ENCODE data around the gene PANX3.
"Not testable (repeated sequence)": the region's sequence is repeated elsewhere in the genome, so short reads cannot be mapped to it uniquely, and the experiment has no call there.

PANX3 gene, protein sequence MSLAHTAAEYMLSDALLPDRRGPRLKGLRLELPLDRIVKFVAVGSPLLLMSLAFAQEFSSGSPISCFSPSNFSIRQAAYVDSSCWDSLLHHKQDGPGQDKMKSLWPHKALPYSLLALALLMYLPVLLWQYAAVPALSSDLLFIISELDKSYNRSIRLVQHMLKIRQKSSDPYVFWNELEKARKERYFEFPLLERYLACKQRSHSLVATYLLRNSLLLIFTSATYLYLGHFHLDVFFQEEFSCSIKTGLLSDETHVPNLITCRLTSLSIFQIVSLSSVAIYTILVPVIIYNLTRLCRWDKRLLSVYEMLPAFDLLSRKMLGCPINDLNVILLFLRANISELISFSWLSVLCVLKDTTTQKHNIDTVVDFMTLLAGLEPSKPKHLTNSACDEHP

GRCh38 chr11:124611064-124611463, at the start of gene PANX3:
TSS of gene PANX3 (plus strand) at chr11:124611428. CDS start at chr11:124611557, 129 bp downstream.
- peak; percentile 60 for DNase-seq

DNA sequence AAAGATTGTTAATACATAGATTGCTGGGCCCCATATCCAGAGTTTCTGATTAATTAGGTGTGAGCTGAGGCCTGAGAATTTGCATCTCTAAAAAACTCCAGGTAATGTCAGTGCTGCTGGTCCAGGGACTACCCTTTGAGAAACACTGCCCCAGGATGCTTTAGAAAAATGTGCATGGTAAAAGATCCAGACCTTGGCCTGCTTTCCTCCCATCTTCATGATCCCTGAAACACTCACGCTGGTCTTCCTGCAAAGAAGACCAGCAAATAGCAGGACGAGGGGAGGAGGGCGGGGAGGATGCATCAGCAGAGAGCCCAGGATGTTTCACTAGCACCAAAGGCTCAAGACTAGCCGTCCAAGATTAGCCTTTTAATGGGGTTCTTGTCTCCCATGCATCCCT, 41.5 kb upstream of the PANX3 start, which contains the start of gene OR8A1:
OR8A1 (plus strand) TSS at position 301 of the 400 bp plus-strand sequence. CDS start 123 bp downstream, outside the sequence.
- DNase-seq, result no peak

- DNase-seq, result no peak
Measured at GRCh38 chr11:124570160-124570559, 41.1 kb upstream of the PANX3 start.

GRCh38 chr11:124577716-124578427, 33.4 kb upstream of the PANX3 start:
- DNase-seq, result peak; percentile 45

GRCh38 chr11:124578761-124579160, 32.5 kb upstream of the PANX3 start:
- no peak for DNase-seq

DNA sequence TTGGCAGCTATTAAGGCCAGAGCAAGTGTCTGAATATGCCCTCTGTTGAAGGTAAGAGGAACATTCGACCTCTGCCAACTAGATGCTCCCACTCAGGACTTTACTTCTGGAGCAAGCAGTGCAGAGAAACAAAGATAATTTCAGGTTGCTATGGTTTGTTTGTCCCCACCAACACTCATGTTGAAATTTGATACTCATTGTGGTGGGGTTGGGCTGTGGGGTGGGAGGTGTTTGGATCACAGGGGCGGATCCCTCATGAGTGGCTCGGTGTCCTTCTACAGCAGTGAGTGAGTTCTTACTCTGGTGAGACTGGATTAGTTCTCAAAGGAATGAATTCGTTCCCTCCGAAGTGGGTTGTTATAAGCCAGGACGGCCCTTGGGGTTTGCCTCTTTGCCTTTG, 29.4 kb upstream of the PANX3 start:
- DNase-seq, result no peak

GRCh38 chr11:124582565-124582964, 28.7 kb upstream of the PANX3 start:
- DNase-seq, result no peak

GRCh38 chr11:124583781-124584180, 27.4 kb upstream of the PANX3 start:
- DNase-seq, result no peak

DNA sequence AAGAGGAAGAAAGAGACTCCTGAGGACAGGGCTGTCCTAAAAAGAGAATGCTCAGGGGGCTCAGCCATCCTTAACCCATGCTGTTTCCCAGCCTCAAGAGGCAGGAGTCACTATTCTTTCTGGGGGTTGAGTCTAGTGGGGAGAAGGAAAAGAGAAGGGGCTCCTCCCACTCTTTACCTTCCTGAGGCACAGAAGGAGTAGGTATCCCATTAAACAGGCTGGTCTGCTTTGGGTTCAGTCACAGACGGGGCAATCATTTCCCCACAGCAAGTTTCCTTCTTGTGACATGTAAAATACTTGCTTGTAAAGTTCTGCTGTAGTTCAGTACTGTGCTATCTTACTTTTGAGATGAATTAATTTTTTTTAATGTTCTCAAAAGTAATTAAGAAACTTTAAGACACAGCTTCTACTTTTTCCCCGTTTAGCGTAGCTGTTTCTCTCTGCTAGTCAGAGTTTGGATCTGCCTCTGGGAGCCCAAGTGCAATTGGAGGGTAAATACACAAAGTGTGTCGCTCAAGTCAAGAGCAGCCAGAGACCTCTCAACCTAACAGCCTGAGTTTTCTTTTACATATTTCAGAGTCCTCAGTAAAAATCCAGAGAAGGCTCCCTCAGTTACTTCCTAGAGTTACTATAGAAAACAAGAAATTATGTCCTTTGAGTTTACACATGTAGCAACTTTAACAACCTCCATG, 26.4 kb upstream of the PANX3 start:
- no peak for DNase-seq

GRCh38 chr11:124586238-124586860, 24.9 kb upstream of the PANX3 start:
- peak; percentile 42 for DNase-seq

- DNase-seq, result no peak
Measured at GRCh38 chr11:124591430-124591829, 19.8 kb upstream of the PANX3 start.

GRCh38 chr11:124592627-124593026, 18.6 kb upstream of the PANX3 start:
- no peak for DNase-seq

- no peak for DNase-seq
Measured at GRCh38 chr11:124595302-124595701, 15.9 kb upstream of the PANX3 start.

GRCh38 chr11:124597626-124598025, 13.6 kb upstream of the PANX3 start:
- no peak for DNase-seq

DNA sequence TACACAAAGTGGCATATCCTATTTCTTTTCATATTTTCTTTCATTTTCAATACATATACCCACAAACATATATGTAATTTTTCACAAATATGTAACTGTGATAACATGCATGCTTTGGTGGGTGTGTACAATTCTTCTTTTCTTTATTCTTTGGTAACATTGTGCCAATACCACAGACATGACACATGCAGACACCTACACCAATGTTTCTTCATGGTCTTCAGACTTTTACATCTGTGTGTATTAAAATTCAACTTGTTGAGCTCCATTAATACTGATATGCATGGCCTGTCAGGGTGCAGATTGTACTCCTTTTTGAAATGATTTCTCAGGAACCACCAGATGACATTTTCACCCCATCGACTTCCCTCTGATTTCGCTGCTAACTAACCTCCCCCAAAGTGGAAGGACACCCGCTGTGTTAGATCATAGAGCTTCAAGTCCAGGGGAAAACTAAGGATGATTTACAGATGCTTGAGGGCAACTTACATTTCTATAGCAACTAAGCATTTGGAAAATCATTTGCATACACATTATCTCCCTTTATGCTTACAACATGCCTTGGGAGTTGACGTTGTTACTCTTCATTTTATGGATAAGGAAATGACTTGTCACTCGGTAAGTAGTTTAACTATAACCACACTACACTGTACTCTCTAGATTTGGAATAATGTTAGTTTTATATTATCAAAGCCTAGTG, 10.5 kb upstream of the PANX3 start:
- no peak for DNase-seq

- no peak for DNase-seq
Measured at GRCh38 chr11:124602193-124602592, 9.0 kb upstream of the PANX3 start.

- not testable (repeated sequence) for DNase-seq
Measured at GRCh38 chr11:124602723-124603122, 8.5 kb upstream of the PANX3 start.

DNA sequence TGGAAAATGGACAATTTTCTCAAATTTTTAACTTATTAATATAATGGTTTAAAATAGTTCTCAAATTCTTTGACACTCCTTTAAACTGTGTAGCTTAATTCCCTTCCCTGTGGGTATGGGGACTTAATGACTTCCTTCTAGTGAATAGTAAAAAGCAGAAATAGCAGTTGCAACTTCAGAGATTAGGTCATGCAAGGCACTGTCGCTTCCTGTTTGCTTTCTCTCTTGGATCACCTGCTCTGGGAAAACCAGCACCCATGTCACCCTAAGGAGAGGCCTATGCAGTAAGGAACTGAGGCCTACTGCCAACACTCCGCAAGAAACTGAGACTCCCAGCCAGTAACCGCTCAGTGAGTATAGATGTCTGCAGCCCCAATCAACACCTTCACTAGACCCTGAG, 5.5 kb upstream of the PANX3 start:
- no peak for DNase-seq

DNA sequence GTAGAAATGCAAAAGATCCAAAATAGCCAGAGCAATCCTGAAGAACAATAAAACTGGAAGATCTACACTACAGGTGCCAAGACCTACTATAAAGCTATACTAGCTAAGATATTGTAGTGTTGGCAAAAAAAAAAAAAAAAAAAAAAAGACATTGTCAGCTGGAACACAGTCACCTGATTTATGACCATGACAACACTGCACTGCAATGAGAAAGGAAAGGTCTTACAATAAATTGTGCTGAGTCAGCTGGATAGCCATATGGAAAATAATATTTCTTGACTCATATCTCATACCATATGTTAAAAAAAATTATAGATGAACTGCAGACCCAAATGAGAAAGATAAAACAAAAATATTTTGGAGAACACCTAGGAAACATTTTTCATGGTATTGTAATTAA, 3.1 kb upstream of the PANX3 start:
- DNase-seq, result no peak

GRCh38 chr11:124610295-124610694, 933 bp upstream of the PANX3 start:
- DNase-seq, result no peak

- DNase-seq, result no peak
Measured at GRCh38 chr11:124612045-124612444, 817 bp downstream of the PANX3 start.

DNA sequence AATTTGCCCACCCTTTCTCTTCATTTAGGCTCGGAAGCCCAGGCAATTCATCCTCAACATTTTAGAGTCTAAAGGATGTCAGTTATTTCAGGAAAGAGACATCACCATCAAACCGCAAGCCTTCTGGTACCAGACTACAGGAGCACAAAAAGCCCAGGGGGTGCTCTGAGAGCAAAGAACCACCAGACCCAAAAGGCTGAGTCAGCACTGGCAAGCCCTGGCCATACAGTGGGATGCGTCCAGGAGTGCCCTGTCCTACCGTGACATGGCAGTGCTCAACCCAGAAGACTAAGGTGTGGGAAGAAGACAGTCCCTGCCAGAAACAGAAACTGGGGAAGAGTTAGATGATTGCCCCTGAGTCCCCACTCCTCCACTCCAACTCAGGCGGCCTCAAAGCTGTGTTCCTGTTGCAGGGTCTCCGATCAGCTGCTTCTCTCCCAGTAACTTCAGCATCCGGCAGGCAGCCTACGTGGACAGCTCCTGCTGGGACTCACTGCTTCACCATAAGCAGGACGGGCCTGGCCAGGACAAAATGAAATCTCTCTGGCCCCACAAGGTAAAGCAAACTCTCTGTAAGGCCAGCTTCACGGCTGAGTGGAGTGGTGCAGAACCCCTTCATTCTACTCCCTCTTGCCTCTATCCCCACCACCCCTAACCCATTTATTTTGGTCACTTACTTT, 1.5 kb downstream of the PANX3 start:
- no peak for DNase-seq
